OCI-LY3 (cell line): ENCODE measurements around the gene NUDT11.
"Not testable (repeated sequence)": the region's sequence is repeated elsewhere in the genome, so short reads cannot be mapped to it uniquely, and the experiment has no call there.

ENCODE experiments used
- CTCF ChIP-seq: fragments of 200-600, 300-600 bp; sonication (generic); IDR thresholded peaks from 2 replicates; pipeline ENCODE4 v1.5.1; 2014; ENCODE audit warnings: antibody characterized with exemption, low read length, low read depth
- EZH2phosphoT487 ChIP-seq: fragments of 200-600 bp; shearing (Covaris generic); IDR thresholded peaks from 2 replicates; pipeline ENCODE4 v1.6.1; 2018; ENCODE audit warnings: antibody characterized with exemption, mixed run types, low read depth

GRCh38 chrX:51495701-51496488 is 497 bp downstream of the NUDT11 start:
- TF ChIP-seq CTCF, EZH2phosphoT487: not testable (repeated sequence)
